RKO (cell line): Measurements from ENCODE around the gene LGALS14.
A peak's percentile ranks its signal among the peaks of the same experiment; 100 is the strongest.
"Not testable (repeated sequence)": the region's sequence is repeated elsewhere in the genome, so short reads cannot be mapped to it uniquely, and the experiment has no call there.

ENCODE experiments used
- DNase-seq: peaks from one replicate; pipeline ENCODE4 v3.0.0-alpha.2; 2016; ENCODE audit warnings: low spot score

Gene LGALS14

DNA sequence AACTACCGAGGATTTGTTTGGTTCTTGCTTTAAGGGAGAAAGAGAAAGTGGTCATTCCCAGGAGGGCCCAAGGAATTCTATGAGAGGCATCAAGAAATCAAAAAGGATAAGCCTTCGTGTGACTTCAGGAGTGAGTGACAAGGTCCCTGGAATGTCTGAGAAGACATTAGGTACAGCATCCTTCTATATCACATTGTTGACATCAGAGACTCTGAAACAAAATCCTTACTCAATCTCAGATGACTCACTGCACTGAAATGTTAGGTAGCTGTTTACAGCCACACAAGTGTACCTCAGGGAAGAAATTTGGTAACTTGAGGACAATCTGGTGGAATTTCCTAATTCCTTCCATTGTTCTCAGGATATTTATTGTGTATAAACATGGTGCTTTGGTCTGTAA lies 7.9 kb upstream of the LGALS14 start:
- DNase-seq = peak; percentile 16

DNA sequence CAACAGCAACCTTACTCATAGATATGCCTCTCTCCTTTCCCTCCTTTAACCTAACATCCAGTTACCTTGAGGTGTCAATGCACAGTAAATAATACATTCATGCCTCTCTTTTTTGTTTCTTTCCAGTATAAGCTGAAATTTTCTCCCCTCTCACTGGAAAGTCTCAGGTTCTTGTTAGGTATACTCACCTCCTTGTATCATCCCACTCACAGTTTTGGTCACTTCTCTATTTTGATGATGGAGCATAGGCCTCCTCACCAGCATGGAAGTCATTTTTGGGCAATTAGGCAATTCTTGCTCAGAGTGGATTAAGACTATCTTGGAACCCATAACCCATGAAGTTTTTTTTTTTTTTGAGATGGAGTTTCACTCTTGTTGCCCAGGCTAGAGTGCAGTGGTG lies 5.7 kb upstream of the LGALS14 start:
- no peak for DNase-seq

DNA sequence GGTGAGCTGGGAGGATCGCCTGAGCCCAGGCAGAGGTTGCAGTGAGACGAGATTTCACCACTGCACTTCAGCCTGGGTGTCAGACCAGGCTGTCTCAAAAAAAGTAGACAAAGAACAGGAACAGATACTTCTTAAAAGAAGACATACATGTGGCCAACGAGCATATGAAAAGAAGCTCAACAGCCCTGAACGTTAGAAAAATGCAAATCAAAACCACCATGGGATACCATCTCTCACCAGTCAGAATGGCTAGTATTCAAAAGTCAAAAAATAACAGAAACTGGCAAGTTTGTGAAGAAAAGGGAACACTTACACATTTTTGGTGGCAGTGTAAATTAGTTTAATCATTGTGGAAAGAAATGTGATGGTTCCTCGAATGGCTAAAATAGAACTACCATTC lies 3.0 kb upstream of the LGALS14 start:
- DNase-seq = no peak

DNA sequence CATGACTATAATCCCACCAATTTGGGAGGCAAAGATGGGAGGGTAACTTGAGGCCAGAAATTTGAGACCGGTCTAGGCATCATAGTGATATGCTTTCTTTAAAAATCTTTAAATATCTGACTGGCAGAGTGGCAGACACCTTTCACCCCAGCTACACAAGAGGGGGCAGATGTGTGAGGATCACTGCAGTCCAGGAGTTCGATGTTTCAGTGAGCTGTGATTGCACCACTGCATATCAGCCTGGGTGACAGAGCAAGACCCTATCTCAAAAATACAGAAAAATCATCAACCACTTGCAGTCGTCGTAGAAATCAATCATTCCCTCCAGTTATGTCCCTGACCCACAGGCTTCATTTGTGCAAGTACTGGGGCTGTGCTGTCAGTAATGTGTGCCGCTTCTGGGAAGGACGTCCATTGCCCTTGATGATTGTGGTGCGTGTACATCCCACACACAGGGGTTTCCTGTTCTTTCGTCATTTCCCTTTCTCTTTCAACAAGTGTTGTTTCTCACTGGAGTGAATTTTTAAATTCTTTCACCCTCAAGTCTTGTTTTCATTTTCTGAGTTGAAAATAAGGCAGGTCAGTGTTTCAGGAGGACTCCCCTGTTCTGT lies 1.4 kb downstream of the LGALS14 start:
- no peak for DNase-seq

DNA sequence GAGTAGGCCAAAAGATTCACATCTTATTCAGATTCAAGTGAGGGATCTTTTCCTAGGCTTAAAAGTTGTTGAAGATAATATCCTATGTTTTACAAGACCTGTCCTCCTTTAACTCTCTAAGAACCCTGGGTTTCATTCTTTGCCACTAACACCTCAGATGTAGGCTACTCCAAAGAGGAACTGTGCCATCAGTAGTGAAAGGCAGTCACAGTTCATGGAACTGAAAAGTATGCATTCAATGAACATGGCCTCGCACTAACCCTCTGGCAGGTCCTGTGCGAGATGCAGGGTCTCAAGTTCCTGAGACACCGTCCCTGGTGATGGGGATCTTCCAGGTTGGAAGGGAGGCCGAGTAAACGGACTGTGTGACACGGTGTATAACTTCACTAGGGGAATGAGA lies 4.3 kb downstream of the LGALS14 start:
- no peak for DNase-seq

DNA sequence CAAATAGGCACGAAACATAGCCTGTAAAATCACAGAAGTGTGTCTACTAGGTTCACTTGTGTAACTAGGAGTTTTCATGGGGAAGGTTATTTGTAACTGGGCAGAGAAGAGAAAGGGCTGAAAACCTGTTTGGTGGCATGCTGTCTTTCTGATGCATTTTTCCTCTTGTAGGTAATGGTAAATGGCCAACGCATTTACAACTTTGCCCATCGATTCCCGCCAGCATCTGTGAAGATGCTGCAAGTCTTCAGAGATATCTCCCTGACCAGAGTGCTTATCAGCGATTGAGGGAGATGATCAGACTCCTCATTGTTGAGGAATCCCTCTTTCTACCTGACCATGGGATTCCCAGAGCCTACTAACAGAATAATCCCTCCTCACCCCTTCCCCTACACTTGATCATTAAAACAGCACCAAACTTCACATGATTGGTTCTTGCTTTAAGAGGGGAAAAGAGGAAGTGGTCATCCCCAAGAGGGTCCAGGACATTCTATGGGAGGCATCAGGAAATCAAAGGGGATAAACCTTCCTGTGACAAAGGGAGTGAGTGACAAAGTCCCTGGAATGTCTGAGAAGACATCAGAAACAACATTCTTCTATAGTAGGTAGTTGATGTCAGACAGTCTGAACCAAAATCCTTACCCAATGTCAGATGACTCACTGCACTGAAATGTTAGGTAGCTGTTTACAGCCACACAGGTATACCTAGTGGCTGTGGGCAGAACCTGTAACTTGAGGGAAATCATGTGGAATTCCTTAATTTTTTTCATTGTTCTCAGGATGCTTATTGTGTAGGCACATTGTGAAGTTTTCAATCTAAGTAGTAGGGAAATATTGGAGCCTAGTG lies 5.0 kb downstream of the LGALS14 start:
- DNase-seq = no peak

DNA sequence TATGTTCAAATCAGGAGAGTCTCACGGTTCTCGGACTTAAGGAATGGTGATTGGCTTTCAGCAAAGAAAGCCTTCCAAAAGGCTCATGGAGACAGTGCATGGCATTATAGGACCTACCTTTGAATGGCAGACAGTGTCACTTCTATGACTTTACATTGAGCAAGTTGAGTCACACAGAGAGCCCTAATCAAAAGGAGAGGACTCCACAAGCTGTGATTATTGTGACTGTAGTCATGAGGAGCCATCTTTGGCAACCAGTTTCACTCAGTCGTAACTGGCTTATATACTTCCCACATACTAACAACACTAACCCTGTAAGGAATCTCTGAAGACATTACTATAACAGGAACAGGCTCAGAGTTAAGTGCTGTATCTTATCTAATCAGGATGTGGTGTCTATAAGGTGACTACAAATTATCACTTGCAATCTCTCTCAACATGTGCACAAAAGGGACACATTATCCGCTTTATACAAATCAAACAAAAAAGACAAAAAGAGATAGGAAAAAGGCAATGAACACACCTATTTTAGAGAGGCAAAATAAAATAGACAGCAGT lies 6.1 kb downstream of the LGALS14 start:
- DNase-seq = no peak

DNA sequence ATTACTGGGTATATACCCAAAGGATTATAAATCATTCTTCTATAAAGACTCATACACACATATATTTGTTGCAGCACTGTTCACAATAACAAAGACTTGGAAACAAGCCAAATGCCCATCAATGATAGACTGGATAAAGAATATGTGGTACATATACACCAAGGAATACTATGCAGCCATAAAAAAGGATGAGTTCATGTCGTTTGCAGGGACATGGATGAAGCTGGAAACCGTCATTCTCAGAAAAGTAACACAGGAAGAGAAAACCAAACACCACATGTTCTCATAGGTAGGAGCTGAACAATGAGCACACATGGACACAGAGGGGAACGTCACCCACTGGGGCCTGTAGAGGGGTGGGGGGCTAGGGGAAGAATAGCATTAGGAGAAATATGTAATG lies 15.9 kb downstream of the LGALS14 start:
- not testable (repeated sequence) for DNase-seq

DNA sequence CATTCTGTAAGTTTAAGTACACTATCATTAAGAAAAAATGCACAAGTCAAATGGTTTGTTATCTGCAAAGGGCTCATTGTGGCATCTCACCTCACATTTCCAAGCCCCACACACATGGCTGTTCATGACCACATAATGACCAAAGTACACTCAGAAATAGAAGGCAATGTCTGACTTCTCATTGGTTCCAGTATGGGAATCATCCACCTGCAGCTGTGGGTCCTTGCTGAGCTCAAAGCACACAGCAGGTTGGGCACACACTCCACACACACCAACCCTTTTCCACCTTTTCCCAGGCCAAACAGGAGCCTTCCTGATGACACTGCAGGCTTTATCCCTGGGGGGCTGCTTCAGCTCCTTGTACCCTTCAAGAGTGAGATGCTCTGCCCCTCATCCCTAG lies 21.7 kb downstream of the LGALS14 start:
- DNase-seq = no peak

DNA sequence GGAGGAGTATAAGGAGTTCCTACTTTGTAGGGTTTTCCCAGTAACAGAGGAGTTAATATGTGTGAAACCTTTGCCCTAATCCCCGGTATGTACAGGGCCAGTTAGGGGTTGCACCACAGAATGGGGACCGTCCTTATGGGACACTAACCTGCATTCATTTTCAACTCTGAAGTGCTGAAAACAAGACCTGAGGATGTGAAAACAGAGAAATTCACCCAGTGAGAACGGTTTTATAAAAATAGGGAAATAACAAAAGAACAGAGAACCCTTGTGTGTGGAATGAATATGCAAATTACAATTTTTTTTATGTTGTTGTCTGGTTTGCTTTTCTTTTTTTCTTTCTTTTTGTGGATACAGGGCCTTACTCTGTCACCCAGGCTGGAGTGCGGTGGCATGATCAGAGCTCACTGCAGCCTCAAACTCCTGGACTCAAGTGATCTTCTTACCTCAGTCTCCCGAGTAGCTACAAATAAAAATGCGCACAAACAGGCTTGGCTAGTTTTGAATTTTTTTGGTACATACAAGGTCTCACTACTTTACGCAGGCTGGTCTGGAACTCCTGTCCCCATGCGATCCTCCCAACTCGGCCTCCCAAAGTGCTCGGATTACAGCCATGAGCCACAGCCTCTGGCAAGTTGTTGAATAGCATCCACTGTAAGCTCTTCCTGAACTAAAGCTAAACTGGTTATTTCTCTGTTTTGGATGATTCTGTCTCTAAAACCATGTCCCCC lies 23.0 kb downstream of the LGALS14 start:
- DNase-seq = no peak

DNA sequence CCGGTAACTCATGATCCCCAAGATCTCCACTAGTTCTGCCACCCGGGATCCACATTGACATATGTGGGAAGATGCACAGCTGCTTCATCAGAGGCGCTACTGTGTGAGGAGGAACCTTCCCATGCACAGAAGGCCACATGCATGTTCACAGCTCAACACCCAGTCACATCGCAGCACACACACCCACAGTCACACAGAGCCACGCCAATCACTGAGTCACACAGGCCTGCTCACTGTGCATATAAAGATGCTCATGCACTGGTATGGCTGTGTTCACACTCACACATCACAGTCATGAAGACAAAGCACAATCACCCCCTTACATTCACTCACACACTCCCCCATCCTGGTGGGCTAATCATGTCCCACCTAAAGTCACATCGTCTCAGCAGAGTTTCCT lies 23.8 kb downstream of the LGALS14 start:
- DNase-seq = no peak

DNA sequence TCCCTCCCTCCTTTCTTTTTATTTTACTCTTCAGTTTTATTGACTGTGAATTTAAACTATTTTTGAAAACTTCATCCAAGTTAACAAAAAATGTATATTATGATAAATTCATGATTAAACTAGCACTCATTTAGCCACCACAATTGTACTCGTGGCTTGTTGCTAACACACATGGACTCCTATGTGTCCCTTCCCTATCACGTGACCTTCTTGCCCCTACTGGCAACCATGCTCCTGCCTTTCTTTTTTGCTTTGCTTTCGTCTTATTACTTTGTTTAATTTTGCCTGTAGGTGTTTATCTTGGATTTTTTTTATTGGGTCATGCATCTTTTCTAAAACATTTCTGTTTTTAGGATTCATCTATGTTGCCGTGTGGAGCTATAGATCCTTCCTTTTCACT lies 25.3 kb downstream of the LGALS14 start:
- DNase-seq = no peak

DNA sequence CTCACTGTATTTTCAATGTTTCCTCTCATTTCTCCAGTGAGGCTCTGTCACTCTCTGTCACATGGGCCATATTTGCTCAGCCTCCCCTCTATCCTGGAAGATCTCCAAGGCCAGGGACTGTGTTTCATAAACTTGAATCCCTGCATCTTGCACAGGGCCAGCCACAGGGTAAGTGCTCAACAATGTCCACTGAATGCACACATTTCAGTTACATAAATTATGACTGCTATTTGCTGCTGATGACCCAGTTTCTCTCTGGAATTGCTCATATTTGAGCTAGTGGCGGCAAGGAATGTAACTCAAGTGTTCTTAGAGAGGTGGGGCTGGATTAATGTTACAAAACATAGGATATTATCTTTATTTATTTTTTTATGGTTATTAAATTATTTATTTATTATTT lies 27.4 kb downstream of the LGALS14 start:
- no peak for DNase-seq

DNA sequence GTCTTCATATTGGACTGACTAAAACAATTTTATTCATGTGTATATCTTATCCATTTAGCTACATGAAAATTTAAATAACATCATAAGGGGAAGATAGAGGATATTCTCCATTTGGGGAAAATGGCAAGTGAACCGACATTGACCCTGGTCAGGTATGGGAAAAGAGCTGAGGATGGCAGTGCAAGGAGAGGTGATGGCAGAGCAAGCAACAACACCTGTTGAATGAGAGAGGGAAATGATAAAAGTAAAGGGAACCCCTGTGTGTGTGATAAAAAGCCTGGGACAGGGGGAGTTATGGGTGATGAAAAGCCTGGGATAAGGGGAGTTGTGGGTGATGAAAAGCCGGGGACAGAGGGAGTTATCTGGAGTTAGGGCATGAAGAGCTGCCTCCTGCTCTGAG lies 29.6 kb downstream of the LGALS14 start:
- DNase-seq = no peak

DNA sequence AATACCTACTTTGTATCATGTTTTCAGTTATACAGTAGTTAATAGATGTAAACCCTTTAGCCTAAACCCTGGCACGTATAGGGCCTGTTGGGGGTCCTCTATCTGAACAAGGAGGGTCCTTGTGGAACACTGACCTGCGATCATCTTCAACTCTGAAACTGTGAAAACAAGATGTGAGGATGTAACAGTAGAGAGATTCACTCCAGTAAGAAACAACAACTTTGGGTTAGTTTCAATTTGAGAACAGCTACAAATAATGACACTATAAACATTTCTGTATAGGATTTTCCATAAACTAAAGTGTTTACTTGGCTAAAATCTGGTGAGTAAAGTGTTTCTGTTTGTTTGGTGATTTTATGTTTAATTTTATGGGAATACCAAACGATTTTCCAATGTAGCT lies 31.4 kb downstream of the LGALS14 start:
- DNase-seq = no peak

DNA sequence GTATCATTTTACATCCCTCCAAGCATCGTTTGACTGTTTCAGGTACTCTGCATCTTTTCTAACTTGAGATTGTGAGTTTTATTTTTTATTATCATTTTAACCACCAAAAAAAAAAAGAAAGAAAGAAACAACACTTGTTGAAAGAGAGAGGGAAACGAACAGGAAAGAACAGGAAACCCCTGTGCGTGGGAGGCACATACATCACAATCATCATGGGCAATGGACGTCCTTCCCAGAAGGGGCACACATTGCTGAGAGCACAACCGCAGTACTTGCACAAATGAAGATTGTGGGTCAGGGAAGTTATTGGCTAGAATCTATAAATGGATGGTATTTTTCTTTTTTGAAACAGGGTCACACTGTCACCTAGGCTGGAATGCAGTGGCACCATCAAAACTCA lies 31.8 kb downstream of the LGALS14 start:
- no peak for DNase-seq

DNA sequence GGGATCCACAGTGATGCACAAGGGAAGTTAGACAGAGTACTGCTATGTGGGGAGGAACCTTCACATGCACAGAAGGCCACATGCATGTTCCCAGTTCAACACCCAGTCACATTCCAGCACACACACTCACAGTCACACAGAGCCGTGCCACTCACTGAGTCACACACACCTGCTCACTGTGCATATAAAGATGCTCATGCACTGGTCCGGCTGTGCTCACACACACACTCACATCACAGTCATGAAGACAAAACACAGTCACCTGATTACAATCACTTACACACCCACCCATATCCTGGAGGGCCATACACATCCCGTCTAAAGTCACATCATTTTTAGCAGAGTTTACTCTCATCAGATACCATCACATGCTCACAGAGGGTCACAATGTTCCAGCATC lies 33.1 kb downstream of the LGALS14 start:
- peak; percentile 61 for DNase-seq

DNA sequence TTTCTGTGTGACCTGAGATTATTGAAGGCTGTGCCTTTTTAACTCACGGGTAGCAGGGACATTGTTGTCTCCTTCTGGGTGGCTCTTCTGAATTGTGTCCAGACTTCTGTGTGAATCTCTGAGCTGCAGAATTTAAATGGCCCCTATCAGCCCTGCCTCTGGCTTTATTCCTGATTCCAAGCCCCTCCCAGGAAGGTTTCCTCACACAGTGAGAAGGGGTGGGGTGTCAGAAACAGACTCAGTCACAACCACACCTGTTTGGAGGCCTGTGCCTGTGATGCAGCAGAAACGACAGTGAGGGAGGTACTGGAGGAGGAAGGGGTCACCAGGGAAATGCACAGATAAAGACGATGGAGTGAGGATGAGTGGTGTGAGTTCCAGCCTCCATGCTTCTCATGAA lies 33.6 kb downstream of the LGALS14 start, which contains the start of gene CLC:
Gene CLC (minus strand): TSS at position 139 of the 400 bp plus-strand sequence. CDS start 77 bp downstream, at position 62.
- DNase-seq = no peak

DNA sequence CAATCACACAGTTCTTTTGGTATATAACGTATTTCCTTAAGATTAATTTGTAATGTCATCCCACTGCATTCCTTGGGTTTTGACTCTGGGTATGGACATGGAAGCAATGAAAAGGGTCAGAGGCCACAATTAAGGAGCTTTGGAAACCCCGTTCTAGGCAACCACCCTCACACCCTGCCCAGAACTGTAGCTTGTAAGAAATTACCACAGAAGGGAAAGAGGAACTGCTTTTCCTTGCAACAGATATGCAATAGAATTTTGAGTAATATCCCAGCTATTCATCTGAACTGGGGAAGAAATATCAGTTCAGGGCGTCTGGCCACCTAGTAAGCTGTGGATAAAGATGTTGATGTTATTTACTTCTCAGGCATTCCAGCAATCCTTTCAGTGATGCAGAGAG lies 34.5 kb downstream of the LGALS14 start:
- DNase-seq = no peak

DNA sequence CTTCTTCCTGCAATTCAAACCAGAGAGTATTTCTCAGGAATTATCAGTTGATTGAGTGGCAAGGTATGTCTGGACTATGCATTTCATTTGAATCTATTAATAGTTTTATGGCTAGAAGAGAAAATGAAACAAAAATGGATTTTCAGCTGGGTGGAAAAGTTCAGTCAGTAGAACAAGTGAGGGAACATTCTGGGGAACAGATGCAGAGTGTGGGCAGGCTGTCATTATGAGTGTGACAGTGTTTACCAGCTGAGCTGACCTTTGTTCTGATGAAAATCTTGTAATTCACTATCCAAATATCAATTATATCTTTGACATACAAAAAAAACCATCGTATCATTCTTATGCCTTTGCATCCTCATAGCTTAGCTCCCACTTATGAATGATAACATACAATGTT lies 36.1 kb downstream of the LGALS14 start:
- DNase-seq = no peak

DNA sequence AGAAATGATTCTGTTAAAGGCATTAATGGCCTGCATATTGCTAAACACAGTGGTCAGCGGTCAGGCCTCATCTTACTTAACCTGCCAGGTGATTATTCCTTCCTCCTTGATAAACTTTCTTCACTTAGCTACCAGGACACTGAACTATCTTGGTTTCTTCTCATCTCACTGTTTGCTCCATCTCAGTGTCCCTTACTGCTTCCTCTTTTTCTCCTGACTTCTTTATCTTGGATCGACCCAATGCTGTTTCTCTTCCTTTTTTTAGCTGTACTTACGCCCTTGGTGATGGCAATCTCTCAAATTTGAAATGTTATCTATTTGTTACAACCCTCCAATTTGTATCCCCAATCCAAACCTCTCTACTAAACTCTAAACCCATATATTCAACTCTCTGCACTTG lies 41.4 kb downstream of the LGALS14 start:
- DNase-seq = no peak

DNA sequence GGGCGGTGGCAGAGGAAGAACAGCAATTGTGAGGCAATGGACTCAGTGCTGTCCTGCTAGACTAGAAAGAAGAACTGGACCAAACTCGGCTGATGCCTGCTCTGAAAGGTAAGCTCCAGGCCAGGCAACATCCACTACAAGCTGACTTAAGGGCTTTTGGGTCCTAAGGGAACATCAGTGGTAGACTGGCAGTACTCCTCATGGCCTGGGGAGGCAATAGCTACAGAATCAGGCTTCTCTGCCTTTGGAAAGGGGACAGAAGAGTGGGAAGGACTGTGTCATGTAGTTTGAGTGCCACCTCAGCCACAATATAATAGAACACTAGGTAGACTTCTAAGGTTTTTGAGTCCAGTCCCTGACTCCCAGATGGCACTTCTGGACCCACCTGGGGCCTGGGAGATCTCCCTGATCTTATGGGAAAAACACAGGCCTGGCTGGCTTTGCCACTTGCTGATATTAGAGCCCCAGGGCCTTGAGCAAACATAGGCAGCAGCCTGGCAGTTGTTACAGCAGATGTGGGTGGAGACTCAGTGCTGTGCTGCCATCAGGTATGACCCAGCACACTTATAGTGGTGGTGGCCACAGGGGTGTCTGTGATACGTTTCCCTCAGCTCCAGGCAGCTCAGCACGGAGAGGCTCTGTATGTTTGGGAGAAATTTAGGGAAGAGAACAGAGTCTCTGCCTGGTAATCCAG lies 42.7 kb downstream of the LGALS14 start:
- DNase-seq = no peak
